BE2C (cell line): Measurements from ENCODE around the gene ZNF493.

Experiments used
- DNase-seq: peaks from one replicate; pipeline ENCODE4 v3.0.0-alpha.2; 2020
- H3K27me3 ChIP-seq: fragments of 250-450 bp; sonication (Bioruptor Pico); 2 replicates; pipeline ENCODE4 v1.5.1; 2020; ENCODE audit warnings: mild to moderate bottlenecking
- H3K36me3 ChIP-seq: fragments of 250-450 bp; sonication (Bioruptor Pico); 2 replicates; pipeline ENCODE4 v1.5.1; 2020; ENCODE audit warnings: mild to moderate bottlenecking
- H3K4me1 ChIP-seq: fragments of 250-450 bp; sonication (Bioruptor Pico); 2 replicates; pipeline ENCODE4 v1.5.1; 2020
- H3K4me3 ChIP-seq: 2 replicates; pipeline ENCODE4 v1.5.1; 2011; ENCODE audit warnings: low read depth, low read length
- H3K9me3 ChIP-seq: fragments of 250-450 bp; sonication (Bioruptor Pico); 2 replicates; pipeline ENCODE4 v1.5.1; 2020
- TF ChIP-seq, protein P1 (sequence below): IDR thresholded peaks from 2 replicates; pipeline ENCODE4 v1.5.1; 2012; ENCODE audit warnings: mild to moderate bottlenecking, low read depth, low read length

The ZNF493 gene

DNA sequence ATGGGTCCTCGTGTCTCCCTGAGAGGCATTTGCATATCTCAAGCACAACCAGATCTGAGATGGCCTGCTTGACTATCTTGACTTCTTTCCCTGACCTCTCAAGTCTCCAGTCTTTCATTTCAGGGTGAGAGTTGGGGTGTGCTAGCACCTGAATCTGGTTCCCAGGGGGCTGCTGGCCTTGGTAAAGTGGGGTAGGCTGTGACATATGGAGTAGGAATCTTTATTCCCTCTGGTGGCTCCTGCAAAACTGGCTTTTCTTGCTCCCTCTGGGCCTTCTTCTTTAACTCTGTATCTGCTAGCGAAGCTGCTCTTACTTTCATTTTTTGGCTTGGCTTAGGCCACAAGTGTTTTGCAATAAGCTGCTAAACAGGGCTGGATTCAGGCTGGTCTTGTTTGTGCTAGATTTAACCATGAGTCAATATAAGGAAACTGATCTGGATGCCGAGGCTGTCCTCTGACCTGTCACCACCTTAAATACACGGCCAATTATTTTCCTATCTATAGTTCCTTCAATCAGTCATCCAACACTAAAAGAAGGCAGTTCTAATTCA, 42.3 kb downstream of the ZNF493 start:
- TF ChIP-seq, protein P1, sequence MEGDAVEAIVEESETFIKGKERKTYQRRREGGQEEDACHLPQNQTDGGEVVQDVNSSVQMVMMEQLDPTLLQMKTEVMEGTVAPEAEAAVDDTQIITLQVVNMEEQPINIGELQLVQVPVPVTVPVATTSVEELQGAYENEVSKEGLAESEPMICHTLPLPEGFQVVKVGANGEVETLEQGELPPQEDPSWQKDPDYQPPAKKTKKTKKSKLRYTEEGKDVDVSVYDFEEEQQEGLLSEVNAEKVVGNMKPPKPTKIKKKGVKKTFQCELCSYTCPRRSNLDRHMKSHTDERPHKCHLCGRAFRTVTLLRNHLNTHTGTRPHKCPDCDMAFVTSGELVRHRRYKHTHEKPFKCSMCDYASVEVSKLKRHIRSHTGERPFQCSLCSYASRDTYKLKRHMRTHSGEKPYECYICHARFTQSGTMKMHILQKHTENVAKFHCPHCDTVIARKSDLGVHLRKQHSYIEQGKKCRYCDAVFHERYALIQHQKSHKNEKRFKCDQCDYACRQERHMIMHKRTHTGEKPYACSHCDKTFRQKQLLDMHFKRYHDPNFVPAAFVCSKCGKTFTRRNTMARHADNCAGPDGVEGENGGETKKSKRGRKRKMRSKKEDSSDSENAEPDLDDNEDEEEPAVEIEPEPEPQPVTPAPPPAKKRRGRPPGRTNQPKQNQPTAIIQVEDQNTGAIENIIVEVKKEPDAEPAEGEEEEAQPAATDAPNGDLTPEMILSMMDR = no peak
- Histone ChIP-seq H3K36me3 (no peaks in the 10 kb centered on the region), H3K4me3 (no peak overlapping the region), H3K4me1 (no peaks in the 10 kb centered on the region), H3K27me3 (no peaks in the 10 kb centered on the region), H3K9me3 (no peaks in the 10 kb centered on the region; the same call in 1 of the 2 replicates)
- no peak for DNase-seq

DNA sequence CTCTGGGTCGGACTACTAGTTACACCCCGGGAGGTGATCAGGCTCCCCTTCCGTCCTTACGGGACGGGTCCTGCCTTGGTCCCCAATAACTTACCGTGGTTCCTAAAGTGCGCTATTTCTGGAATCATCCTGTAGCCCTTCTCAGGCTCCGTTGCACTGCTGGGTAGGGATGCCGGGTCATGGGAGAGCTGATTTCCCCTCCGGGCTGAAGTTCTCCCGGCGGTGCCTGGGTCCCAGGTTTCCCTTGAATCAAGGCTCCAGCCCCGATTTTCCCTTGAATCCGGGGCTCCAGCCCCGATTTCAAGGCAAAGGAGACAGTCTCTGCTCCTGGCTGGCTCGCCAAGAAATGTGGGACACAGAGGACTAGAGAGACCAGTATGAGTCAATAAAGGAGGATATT, 43.4 kb downstream of the ZNF493 start:
- TF ChIP-seq, protein P1 = no peak
- H3K4me1 ChIP-seq = no peaks in the 10 kb centered on the region
- H3K4me3 ChIP-seq = no peak overlapping the region
- no peaks in the 10 kb centered on the region for H3K36me3 ChIP-seq
- no peaks in the 10 kb centered on the region for H3K27me3 ChIP-seq
- no peak for DNase-seq
- H3K9me3 ChIP-seq = no peaks in the 10 kb centered on the region; the same call in 1 of the 2 replicates

DNA sequence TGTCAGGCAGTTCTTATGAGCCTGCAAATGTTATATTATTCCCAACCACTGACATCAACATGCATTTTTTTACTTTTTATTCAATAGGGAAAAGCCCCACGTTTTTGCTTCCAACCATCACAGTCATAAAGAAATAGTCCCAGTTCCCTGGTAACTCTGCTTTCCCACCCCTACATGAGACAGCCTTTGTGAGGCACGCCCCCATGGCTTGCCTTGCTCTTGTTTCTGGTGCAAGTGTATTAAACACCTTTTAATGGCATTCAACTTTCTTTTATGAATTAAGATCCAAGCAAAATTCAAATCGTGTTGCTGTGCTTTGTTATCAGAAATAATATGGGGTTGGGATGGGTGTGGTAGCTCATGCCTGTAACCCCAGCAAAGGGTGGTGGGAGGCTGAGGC, 54.3 kb downstream of the ZNF493 start:
- H3K36me3 ChIP-seq = no peaks in the 10 kb centered on the region
- no peak for DNase-seq
- H3K4me1 ChIP-seq = no peaks in the 10 kb centered on the region
- TF ChIP-seq, protein P1 = no peak
- H3K9me3 ChIP-seq = no peaks in the 10 kb centered on the region
- H3K27me3 ChIP-seq = no peaks in the 10 kb centered on the region
- no peak overlapping the region for H3K4me3 ChIP-seq

DNA sequence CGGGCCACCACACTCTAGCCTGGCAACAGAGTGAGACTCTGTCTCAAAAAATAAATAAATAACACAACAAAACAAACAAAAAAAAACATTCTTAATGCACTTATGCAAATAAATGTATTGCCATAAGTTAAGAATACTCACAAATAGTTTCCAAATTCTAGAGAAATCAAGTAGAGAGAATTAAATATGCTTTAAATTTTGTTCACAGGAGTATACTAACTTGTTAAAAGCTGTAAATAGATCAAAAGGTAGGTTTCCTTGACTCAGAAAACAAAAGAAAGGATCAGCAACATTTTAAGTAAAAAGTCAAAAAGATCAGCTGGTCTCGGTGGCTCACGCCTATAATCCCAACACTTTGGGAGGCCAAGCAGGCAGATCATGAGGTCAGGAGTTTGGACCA, 58.0 kb downstream of the ZNF493 start:
- TF ChIP-seq, protein P1 = no peak
- Histone ChIP-seq H3K36me3 (no peaks in the 10 kb centered on the region), H3K27me3 (no peaks in the 10 kb centered on the region), H3K9me3 (no peaks in the 10 kb centered on the region), H3K4me3 (no peak overlapping the region), H3K4me1 (no peaks in the 10 kb centered on the region)
- DNase-seq = no peak

DNA sequence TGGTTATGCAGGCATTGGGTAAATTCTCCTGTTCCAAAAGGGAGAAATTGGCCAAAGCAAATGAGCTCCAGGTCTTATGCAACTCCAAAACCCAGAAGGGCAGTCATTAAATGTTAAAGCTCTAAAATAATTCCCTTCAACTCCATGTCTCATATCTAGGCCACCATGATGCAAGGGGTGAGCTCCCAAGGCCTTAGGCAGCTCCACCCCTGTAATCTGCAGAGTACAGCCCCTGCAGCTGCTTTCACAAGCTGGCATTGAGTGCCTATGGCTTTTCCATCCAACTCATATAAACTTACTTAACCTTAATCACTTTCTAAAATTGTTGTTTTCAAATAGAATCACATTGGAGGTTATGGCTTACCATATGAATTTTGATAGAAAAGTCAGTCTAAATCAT, 63.8 kb downstream of the ZNF493 start:
- Histone ChIP-seq H3K36me3 (no peaks in the 10 kb centered on the region), H3K9me3 (no peaks in the 10 kb centered on the region; the same call in 1 of the 2 replicates), H3K4me3 (no peak overlapping the region), H3K27me3 (no peaks in the 10 kb centered on the region), H3K4me1 (no peaks in the 10 kb centered on the region)
- TF ChIP-seq, protein P1 = no peak
- DNase-seq = no peak

DNA sequence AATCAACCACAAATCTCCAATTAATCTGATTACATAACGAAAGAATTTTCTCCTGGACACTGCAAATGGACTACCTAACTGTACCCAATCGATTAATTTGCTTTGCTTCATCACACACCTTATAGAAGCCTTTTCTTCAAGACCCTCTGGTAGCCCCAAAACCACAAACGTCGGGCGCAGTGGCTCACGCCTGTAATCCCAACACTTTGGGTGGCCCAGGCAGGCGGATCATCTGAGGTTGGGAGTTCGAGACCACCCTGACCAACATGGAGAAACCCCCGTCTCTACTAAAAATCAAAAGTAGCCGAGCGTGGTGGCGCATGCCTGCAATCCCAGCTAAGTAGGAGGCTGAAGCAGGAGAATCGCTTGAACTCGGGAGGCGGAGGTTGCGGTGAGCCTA, 65.6 kb downstream of the ZNF493 start:
- Histone ChIP-seq H3K4me1 (no peaks in the 10 kb centered on the region), H3K9me3 (no peaks in the 10 kb centered on the region; the same call in 1 of the 2 replicates), H3K4me3 (no peak overlapping the region), H3K27me3 (no peaks in the 10 kb centered on the region), H3K36me3 (no peaks in the 10 kb centered on the region)
- no peak for DNase-seq
- TF ChIP-seq, protein P1 = no peak
